CD4-positive, alpha-beta T cell treated with Interleukin-12 subunit alpha and Interleukin-12 subunit beta, for 1 hour (primary cell): ENCODE data around the gene KIF2B.
"Not testable (repeated sequence)": the region's sequence is repeated elsewhere in the genome, so short reads cannot be mapped to it uniquely, and the experiment has no call there.

ENCODE experiments used
- DNase-seq: peaks from one replicate; pipeline ENCODE4 v3.0.0-alpha.2; 2020

The KIF2B gene, protein sequence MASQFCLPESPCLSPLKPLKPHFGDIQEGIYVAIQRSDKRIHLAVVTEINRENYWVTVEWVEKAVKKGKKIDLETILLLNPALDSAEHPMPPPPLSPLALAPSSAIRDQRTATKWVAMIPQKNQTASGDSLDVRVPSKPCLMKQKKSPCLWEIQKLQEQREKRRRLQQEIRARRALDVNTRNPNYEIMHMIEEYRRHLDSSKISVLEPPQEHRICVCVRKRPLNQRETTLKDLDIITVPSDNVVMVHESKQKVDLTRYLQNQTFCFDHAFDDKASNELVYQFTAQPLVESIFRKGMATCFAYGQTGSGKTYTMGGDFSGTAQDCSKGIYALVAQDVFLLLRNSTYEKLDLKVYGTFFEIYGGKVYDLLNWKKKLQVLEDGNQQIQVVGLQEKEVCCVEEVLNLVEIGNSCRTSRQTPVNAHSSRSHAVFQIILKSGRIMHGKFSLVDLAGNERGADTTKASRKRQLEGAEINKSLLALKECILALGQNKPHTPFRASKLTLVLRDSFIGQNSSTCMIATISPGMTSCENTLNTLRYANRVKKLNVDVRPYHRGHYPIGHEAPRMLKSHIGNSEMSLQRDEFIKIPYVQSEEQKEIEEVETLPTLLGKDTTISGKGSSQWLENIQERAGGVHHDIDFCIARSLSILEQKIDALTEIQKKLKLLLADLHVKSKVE

GRCh38 chr17:53822764-53823163, at the start of gene KIF2B:
Gene KIF2B (plus strand): TSS chr17:53822927. CDS start chr17:53823034, 107 bp downstream.
- no peak for DNase-seq

- no peak for DNase-seq
Observed at GRCh38 chr17:53780320-53780719, 42.4 kb upstream of the KIF2B start.

DNA sequence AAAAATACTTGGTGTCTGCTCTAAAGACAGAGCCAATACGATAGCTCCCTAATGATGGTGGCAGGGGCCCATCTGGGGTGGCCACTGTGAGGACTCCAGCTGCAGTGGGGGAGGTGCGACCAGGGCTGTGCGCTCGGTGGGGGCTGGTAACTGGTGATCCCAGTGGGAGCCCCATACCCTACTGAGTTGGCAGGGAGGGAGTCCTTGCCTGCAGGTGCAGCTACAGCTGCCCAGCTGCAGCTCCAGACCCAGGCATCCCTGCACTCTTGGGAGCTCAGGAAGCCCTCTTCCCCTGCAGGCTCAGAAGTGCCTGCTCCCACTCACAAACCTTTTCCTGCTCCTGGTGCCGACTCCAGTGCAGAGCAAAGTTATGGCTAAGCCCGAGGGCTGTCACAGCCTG, 31.2 kb upstream of the KIF2B start:
- no peak for DNase-seq

DNA sequence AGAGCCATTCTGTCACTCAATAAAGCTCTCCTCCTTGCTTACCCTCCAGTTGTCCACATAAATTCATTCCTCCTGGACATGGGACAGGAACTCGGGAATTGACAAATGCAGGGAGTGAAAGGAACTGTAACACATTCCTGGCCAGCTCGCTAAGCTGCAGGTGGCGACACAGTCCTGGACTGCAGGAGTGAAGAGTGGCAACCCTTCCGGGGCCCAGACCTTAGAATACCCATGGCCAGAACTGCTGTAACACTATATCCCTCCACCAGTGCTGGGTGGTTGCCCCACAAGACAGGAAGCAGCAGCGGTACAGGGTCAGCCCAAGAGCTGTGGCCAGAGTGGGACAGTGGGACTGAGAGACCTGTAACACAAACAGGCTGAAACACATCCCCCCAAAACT, 30.3 kb upstream of the KIF2B start:
- DNase-seq = no peak

DNA sequence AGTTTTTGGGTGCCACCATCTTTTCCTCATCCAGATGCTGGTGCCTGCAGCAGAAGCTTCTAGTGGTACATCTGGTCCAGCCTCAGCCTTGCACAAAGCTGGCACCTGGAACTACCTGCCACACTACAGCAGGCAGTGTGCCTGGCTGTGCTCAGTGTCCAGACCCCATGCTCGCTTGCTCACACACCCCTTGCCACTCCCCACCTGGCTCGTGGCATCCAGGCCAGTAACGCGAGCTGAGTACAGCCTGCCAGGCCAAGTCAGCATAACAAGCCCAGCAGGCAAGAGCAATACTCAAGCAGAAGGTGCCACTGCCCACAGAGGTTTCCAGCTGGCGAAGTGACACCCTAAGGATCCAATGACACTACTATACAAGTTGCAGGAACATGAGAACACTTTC, 29.7 kb upstream of the KIF2B start:
- DNase-seq = no peak

GRCh38 chr17:53794875-53795274, 27.9 kb upstream of the KIF2B start:
- no peak for DNase-seq

DNA sequence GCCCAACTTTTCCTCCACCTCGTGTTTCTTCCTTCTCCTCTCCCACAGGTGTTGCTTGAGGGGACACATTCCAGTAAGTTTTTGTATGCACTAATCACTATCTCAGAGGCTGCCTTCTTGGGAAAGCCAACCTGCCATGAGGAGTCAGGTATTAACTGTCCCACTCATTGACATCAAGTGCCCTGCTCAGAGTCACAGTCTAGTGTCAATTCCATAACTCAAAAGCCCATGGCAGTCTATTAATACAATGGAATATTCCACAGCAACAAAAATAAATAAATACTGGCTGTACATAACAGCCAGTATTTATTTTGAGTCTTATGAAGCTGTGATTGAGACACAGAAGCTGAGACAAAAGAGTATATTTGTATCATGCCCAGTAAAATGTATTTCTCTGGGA, 26.1 kb upstream of the KIF2B start:
- DNase-seq = no peak

GRCh38 chr17:53797501-53797900, 25.2 kb upstream of the KIF2B start:
- DNase-seq = no peak

DNA sequence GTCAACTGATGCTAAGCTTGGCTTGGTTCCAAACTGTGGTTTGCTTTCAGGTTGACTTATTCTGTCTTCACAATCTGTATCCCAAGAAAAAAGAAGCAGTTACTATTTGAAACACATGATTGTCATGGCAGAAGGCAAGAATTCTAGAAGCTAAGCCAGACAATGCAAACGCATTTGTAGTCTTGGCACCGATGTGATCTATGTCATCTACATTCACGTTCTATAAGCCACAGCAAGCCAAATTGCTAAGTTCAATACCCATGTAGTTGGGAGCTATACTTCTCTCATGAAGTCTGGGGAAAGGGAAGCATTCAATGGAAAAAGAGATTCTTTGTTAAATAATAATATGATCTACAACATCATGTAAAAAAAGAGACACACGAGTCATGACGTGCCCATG, 18.3 kb upstream of the KIF2B start:
- no peak for DNase-seq

- no peak for DNase-seq
Observed at GRCh38 chr17:53806473-53806872, 16.3 kb upstream of the KIF2B start.

- DNase-seq = no peak
Observed at GRCh38 chr17:53807286-53807685, 15.4 kb upstream of the KIF2B start.

DNA sequence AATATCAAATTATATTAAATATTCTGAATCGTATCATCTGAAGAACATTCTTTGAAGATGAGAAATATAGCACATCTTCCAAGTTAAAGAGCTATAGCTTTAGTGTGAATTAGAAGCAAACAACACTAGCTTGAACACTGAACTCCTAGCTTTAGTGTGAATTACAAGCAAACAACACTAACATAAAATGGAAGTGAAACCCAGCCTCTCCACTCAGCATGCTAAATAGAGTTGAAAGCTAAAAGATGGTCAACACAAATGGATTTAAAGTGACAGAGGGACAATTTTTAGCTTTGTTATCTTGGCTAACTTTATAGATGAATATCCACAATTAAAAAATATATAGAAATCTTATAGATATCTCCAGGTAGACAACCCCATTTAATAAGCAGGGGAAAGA, 4.5 kb upstream of the KIF2B start:
- DNase-seq = no peak

- no peak for DNase-seq
Observed at GRCh38 chr17:53818929-53819328, 3.8 kb upstream of the KIF2B start.

DNA sequence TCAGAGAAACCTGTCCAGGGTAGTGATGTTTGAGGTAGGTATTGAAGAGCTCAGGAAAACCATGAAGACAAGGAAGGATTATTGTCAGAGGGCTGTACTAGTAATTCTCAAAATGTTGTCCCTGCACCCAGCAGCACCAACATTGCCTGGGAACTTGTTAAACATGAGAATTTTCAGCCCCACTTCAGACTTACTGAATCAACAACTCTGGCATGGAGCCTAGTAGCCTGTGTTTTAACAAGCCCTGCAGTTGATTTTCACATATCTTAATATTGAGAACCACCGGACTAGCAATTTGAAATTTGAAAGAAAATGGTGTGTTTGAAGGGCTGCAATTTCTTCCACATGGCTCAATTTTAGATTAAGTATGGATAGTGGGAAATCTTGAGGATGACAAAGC, 2.8 kb upstream of the KIF2B start:
- no peak for DNase-seq

- no peak for DNase-seq
Observed at GRCh38 chr17:53823341-53824050, 769 bp downstream of the KIF2B start.

- DNase-seq = not testable (repeated sequence)
Observed at GRCh38 chr17:53834771-53835170, 12.0 kb downstream of the KIF2B start.

DNA sequence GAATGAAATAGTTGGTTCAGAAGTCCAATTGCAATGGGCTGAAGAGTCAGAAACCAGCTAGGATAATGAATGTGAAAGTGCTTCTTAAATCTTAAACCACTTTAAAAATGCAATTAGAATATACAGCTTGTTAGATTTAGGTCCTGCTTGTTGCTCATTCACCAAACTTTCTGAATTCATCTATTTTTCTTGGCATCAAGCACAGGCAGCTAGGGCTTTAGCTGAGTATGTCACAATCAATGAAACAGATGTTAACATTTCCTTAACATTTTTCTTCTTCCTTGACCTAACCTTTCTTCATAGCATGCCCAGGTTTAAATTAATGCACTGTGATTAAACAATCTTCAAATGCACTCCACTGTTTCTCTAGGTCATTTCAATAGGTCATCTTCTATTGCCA, 14.4 kb downstream of the KIF2B start:
- no peak for DNase-seq

DNA sequence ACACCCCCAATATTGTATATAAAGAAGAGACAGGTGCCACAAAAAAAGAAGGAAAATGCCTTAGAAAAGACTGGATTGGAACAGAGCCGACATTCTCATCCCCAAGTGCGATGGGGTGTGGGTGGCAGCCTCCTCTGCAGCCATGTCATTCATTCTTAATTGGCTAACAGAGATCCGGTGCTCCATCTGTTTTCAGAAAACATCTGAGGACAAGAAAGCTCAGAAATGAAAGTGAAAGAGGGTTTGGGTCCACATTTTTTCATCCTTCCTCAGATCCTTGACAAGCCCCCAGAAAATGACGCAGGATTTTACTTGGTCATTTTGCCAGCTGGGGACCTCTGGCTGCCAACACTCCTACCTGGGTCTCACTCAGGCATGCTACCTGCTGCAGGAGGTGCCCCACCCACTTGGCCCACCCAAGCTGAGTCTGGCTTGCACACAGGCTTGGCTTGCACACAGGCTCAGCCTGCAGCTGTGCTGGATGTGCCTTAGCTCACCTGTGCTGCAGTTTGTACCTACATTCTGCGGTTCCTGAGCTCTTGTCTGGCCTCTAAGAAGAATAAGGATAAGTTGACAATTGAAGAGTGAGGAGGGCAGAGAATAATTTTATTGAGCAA, 21.9 kb downstream of the KIF2B start:
- no peak for DNase-seq

DNA sequence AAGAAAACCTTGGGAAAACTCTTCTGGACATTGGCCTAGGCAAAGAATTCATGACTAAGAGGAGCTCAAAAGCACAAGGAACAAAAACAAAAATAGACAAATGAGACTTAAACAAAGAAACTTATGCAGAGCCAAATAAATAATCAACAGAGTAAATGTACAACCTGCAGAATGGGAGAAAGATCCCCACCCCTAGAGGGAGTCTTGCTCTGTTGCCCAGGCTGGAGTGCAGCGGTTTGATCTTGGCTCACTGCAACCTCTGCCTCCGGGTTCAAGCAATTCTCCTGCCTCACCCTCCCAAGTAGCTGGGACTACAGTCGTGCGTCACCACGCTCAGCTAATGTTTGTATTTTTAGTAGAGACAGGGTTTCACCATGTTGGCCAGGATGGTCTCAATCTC, 48.4 kb downstream of the KIF2B start:
- DNase-seq = not testable (repeated sequence)
